ENCODE results near the gene TMEM272.

GRCh38 chr13:51784097-51784496 lies 60.9 kb downstream of the TMEM272 start:
- TF ChIP-seq GABPA (IDR thresholded peaks at IDR 0.05; ENCODE audit: low read depth) (no peak), CTCF (IDR thresholded peaks at IDR 0.05) (no peak), TAF1 (IDR thresholded peaks at IDR 0.05; ENCODE audit: borderline replicate concordance, low read depth, low read length) (no peak), RAD21 (IDR thresholded peaks at IDR 0.05; ENCODE audit: low read length) (no peak), RCOR1 (IDR thresholded peaks at IDR 0.05; ENCODE audit: low read length) (no peak), NFIC (IDR thresholded peaks at IDR 0.05; ENCODE audit: borderline replicate concordance) (no peak), EZH2phosphoT487 (IDR thresholded peaks at IDR 0.05; ENCODE audit: borderline replicate concordance, low read depth) (no peak)

All from SK-N-SH (cell line).